Head of caudate nucleus (tissue), 42 donors: ENCODE results near the gene BEST2.
"Not testable (repeated sequence)": the region's sequence is repeated elsewhere in the genome, so short reads cannot be mapped to it uniquely, and the experiment has no call there.

Experiments used
- DNase-seq, 42 donors: peaks; one replicate each; pipeline versions ENCODE4 v3.0.0 to v3.0.0-alpha.2; 2020 to 2021; ENCODE audit warnings: mixed read lengths in 7 of 42
- intact Hi-C: fragments of 100-400 bp; cut with DNase I; formaldehyde crosslinking; loops from one replicate; pipeline ENCODE4 v1.15.0; 2022

Gene BEST2

DNA sequence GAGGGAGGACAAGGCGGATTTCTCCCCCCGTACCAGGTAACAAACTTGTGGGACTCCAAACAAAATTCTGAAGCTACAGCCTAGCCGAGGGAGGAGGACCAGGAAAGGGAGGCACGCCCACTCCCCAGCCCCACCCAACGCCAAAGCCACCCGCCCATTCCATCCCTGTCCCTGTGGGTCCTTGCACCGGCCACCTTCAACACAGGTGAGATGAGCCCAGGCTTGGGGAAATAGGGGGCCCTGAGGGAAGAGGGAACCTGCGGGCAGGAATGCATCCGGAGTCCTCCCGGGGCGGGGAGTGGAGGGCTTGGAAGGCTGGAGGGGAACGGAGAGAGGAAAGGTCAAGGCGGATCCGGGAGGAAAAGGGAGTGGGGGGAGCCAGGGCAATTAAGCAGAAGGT lies at the start of gene BEST2:
BEST2 (plus strand) TSS at position 157 of the 400 bp plus-strand sequence. CDS start 802 bp downstream, outside the sequence.
- no peak for DNase-seq
- intact Hi-C loops, result no loop called here

DNA sequence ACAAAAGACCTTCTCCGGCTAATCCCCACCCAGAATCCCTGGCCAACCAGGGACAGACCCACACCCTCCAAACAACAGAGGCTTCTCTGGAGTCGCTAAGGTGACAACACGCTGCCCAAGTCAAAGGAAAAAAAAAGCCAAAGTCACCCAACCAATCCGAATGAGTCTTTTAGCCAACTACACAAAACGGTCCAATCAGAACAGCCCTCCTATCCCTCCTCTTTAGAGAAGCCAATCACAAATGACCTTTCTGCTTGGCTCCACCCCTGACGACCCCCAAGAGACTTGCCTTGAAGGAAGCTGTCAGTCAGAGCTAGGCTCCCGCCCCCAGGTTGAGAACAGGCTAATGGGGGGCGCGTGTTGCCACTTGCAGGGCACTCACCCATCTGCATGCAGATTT lies 48.5 kb upstream of the BEST2 start:
- DNase-seq, result no peak
- intact Hi-C loops, result no loop called here

DNA sequence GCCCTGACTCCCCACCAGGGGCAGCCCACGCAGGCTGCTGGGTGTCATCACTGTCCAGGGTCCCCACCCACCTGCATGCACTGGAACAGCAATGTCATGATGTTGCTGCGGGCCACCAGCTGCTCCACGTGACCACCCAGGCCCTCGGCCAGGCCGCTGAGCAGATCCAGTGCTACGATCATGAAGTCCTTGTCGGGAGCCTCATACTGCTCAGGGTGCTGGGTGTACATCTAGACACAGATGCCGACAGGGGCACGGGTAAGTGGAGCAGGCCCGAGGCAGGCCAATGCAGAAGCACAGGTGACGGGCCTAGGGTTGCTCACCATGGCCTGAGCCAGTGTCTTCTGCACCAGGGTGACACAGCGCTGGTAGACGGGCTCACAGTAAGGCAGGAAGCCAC lies 46.4 kb upstream of the BEST2 start:
- no peak for DNase-seq
- intact Hi-C loops, result no loop called here

DNA sequence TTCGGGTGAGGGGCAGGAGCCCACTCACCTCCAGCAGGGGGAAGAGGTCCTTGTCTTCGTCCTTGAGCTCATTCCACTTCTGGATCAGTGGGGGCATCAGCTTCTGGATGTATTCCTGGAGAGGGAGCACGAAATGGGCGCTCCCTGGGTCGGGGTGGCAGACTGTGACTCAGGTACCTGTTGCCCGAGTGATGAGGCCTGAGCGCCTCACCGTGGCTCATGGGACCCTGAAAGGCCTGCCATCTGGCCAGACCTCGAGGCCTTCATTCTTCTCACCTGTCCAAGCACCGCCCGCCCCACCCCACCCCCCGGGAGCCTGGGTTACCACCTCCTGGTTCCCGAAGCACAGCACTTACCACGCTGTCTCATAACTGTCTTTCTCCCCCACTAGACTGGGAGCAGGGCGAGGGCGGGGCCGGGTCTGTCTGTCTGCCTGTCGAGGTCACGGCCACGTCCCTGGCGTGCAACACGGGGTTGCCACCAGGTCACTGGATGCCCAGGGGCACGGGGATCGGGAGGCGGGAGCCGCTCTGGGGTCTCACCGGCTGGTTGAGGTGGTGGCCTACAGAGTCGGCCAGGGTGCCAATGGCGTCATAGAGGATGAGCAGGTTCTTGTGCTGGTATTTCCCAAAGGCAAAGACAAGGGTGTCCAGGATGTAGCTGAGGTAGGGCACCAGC lies 45.8 kb upstream of the BEST2 start:
- DNase-seq, result no peak
- intact Hi-C loops, result no loop called here

DNA sequence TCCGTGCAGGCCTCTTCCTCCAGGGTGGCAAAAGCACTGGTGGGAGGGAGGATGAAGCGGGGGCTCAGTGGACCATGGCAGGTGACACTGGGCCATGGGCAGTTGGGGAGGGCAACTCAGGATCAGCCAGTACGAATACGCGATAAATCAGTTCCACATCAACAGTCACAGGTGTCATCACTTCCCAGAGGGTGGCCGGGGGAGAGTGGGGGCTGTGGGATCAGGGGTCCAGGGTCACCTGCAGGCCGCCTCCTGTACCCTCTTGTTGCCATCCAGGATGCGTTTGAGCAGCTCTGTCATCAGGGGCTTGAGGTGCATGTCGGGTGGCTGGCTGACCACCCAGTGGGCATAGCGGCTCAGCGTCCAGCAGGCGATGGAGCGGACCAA lies 45.3 kb upstream of the BEST2 start:
- intact Hi-C loops, result no loop called here
- DNase-seq, result no peak

DNA sequence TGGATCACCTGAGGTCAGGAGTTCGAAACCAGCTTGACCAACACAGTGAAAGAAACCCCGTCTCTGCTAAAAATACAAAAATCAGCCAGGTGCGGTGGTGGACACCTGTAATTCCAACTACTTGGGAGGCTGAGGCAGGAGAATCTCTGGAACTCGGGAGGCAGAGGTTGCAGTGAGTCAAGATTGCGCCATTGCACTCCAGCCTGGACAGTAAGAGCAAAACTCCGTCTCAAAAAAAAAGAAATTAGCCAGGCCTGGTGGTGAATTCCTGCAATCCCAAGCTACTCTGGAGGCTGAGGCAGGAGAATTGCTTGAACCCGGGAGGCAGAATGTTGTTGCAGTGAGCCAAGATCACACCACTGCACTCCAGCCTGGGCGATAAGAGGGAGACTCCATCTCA lies 43.0 kb upstream of the BEST2 start:
- intact Hi-C loops, result no loop called here
- DNase-seq, result no peak

DNA sequence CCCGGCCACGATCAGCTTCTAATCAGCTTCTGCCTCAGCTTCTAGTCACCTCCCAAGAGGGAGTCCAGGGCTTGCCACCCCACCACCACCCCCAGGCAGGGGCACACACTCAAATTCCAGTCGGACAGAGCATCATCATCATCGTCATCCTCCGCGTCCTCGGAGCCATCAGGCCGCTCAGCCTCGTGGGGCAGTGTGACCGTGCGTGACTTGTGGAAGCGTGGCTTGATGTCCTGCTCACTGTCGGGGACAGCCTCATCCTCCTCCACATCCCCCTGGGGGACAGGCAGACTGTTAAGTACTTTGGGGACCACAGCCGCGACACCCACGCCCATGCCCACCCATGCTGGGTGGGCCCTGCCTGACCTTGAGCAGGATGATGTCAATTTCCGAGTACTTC lies 40.4 kb upstream of the BEST2 start:
- intact Hi-C loops, result no loop called here
- no peak for DNase-seq

DNA sequence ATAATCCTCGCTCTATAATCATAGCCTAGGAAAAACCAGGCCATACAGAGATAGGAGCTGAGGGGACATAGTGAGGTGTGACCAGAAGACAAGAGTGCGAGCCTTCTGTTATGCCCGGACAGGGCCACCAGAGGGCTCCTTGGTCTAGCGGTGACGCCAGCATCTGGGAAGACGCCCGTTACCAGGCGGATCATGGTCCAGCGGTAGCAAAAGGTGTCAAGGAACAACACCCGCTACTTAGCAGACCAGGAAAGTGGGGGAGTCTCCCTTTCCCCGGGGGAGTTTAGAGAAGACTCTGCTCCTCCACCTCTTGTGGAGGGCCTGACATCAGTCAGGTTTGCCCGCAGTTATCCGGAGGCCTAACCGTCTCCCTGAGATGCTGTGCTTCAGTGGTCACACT lies 39.5 kb upstream of the BEST2 start:
- intact Hi-C loops, result not testable (repeated sequence)
- peak in 22 of 42 donors; percentile 15 to 58 (median 33) for DNase-seq

DNA sequence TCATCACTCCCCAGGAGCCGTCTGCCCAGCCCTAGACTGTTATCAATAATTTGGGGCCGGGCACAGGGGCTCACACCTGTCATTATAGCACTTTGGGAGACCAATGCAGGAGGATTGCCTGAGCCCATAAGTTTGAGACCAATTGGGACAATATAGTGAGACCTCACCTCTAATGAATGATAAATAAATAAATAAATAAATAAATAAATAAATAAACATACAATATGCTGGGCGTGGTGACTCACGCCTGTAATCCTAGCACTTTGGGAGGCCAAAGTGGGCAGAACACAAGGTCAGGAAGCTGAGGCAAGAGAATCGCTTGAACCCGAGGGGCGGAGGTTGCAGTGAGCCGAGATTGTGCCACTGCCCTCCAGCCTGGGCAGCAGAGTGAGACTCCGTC lies 38.3 kb upstream of the BEST2 start:
- DNase-seq, intact Hi-C loops: not testable (repeated sequence)

DNA sequence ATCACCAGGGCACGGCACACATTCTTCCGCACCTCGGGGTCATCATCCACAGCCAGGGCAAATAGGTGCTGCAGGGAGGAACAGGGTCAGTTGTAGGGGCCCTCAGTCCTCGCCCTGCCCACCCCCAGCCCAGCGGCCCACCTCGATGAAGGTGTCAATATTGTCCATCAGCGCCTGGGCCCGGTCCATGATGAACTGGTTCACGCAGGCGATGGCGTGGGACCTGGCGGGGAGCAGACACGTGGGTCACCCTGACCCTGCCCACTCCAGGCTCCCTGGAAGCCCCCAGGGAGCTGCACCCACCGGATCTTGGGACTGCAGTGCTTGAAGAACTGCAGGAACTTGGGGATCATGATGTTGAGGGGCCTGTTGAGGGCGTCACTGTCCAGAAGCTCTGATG lies 36.5 kb upstream of the BEST2 start:
- intact Hi-C loops, result no loop called here
- DNase-seq, result no peak

DNA sequence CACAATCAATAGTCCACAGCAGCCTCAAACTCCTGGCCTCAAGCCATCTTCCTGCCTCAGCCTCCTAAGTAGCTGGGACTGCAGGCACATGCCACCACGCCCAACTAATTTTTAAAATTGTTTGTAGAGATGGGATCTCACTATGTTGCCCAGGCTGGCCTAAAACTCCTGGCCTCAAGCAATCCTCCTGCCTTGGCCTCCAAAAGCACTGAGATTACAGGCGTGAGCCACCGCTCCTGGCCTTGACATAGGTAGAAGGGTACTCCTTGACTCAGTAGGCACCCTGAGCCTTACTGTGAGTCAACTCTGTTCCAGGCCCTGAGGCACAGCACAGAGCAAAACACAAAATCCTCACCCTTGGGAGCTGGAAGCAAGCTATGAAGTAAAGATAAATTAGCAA lies 35.7 kb upstream of the BEST2 start:
- DNase-seq, result no peak
- intact Hi-C loops, result no loop called here

DNA sequence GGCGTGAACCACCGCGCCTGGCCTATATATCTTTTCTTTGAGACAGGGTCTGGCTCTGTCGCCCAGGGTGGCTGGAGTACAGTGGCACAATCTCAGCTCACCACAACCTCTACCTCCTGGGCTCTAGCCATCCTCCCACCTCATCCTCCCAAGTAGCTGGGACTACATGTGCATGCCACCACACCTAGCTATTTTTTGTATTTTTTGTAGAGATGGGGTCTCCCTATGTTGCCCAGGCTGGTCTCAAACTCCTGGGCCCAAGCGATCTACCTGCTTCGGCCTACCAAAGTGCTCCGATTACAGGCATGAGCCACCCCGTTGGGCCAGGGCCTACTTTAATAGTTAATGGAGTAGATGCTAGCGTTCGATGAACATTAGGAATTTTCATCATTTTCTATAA lies 31.3 kb upstream of the BEST2 start:
- intact Hi-C loops, result no loop called here

DNA sequence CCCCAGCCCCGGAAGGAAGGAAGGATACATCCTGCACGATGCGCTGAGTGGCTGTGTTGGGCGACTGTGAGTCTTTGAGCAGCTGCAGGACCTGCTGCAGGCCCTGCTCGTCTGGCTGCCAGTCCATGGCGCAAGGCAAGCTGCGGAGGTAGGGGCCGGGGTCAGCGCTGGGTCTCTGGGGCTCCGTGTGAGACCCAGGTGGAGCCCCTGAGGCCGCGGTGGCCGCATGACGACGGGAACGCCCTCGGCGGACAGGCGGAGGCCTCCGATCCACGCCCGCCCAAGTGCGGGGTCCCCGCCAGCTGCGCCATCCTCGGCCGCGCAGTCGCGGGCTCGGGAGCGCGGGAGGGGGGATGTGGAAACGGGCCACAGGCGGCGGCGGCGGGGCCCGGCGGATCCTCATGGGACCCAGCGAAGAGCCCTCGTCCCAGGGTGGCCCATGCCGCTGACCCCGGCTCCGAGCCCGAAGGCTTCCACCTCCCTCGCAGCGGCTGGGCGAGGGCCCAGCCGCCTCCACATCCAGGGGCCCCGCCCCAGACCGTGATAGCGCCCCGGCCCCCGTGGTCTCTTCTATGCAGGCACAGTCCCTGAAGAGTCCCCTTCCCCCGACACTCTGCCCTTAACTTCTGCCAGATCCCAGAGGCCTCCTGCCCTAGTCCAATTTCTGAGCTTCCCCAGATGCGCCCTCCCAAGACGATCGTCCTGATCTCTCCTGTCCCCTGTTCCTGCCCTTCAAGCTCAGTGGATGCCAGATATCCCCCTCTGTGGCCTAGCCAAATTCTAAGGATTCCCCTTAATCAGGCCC lies 30.5 kb upstream of the BEST2 start:
- intact Hi-C loops, result no loop called here
- peak in 25 of 42 donors; percentile 8 to 57 (median 30) for DNase-seq

More for the DNA sequence above, 31.3 kb upstream of the BEST2 start:
- no peak for DNase-seq

DNA sequence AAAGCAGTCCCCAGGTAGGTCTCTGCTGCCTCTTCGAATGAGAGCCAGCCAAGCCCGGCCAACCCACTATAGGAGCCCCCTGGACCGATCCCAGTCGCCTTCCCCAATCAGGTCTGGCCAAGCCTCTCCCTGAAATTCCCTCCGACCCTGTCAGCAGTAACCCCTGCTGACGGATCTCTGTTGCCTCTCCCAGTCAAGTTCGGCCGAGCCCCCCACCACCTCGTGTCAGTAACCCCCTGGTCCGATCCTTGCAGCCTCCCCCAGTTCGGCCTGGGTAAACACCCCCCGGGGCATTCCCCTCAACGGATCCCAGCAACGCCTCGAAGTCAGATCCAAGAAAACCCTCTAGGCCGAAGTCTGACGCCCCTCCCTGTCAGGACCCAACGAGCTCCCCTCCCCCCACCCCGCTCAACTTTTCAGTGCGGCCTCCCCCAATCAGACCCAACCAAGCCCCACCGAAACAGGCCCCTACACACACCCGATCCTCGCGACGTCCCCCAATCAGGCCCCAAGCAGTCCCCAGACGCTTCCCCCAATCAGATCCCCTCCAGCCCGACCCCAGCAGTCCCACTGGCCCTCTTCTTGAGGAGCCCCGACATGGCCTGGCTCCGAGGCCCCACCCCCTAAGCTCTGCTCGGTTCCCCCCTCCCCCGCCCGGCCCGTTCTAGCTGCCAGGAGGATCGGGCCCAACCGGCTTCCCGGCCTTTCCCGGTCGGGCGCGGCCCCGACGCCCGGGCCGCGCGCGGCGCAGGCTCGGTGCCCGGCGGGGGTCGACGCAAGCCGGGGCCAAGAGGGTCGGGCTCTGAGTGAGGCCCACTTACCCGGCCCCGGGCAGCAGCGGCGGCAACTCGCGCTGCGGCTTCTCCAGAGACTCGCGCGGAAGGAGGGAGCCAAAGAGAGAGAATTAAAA lies 29.7 kb upstream of the BEST2 start:
- intact Hi-C loops, result no loop called here
- peak in 38 of 42 donors; percentile 19 to 74 (median 52) for DNase-seq

DNA sequence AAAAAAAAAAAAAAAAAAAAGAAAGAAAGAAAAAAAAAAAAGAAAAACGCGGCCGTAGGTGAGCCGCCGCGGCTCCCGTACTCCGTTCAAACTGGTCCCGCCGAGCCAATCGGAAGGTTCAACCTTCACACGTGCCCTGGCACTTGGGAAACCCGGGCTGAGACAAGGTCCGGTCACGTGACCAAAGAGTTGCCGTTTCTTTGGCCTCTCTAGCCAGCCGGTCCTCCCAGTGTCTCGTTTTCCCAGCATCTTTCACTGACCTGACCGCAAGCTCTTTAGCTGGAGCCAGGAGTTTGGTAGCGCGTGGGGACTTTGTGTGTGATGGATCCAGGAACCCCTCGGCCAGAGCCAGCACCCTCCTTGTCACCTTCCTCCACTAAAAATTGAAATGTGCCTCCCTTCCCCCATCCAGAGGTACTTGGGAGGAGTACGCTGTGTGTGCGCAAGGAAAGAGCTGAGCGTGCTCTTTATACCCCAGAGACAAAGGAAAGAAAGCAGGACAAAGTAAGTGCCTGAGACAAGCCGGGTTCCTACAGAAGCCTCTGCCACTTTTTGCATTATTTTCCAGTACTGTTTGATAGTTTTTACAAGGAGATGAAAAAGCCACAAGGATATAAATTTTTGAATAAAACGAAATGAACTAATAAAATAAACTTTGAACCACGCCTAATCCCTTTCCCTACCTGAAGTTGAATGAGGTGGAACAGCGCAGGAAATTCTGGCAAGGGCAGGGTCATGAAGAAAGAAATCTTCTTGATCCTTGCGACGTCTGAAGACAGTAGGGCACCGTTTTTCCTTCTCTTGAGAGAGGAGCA lies 28.8 kb upstream of the BEST2 start:
- peak; percentile 94 to 100 (median 98) for DNase-seq
- intact Hi-C loops, result loop anchor here (1.0 kb wide), 1 partner anchor 12 kb away; the partner anchor contains the start of gene TRIR

DNA sequence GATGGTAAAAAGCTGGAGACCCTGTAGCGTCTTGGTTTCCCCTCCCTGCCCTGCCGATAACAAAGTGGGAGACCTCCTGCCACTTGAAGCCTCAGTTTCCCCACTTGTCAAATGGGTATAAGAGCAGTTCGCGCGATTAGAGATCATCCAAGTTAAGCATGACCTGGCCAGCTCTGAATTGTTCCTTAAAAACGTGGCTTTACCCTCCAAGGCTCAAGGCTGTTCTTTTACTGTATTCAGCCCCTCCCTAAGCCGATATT lies 28.3 kb upstream of the BEST2 start:
- intact Hi-C loops, result loop anchor here (1.0 kb wide), 1 partner anchor 11 kb away; the partner anchor contains the start of gene TRIR
- DNase-seq, result no peak

DNA sequence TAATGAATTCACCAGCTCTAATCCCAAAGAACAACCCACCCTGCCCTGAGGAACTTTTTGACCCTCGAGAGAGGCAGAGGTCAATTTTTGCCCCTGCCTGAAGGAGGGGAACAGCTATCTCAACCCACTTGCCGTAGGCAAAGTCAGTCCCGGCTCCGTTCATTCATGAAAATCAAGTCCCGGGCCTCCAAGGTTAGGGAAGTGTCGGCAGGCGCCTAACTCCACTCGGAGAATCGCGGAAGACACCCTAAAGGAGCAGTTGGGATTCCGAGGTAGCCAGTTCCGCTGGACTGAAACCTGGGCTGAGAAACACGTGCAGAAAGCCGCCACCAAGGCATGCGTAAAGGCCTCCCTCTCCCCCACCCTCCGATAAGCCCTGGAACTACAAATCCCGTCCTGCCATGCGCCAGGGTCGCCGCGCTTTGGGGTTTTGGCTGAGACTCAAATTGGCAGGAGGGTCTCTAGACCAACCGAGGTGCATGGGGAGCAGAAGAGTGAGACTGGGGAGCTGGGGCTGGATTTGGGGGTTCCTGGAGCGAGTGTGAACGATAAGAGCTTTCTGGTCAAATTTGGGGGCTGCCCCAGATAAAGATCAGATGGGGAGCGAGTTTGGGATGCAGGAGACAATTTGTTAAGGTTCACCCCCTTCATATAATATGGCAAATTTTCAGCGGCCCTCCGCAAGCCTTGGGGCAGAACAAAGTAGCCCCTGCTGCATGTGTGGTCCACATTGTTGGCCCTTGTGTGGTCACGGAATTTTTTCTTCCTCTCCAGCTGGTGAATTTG lies 27.8 kb upstream of the BEST2 start, which contains the start of gene TNPO2:
TNPO2 (minus strand) TSS at position 292 of the 786 bp plus-strand sequence. CDS start 2,955 bp downstream, outside the sequence.
- intact Hi-C loops, result loop anchor here (1.0 kb wide), 1 partner anchor 10 kb away; the partner anchor contains the start of gene TRIR
- DNase-seq, result peak; percentile 47 to 88 (median 71)

DNA sequence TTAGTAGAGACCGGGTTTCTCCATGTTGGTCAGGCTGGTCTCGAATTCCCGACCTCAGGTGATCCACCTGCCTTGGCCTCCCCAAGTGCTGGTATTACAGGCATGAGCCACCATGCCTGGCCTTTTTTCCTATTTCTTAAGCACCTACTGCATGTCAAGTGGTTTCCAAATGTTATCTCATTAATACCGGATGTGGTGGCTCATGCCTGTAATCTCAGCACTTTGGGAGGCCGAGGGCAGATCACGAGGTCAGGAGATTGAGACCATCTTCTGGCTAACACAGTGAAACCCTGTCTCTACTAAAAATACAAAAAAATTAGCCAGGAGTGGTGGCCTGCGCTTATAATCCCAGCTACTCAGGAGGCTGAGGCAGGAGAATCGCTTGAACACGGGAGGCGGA lies 26.0 kb upstream of the BEST2 start:
- DNase-seq, intact Hi-C loops: not testable (repeated sequence)
